Neural cell (in vitro differentiated cells): ENCODE results near the gene DNAH17. TPM values are rescaled to one million over a fixed set of nuclear protein-coding genes. Genes with fewer than 3 reads are reported as not detected.

Experiments used
- H2AFZ ChIP-seq: fragments of 200-600, 300-800 bp; sonication (generic), shearing (Covaris generic); 2 replicates; pipeline ENCODE4 v1.6.0; 2014; ENCODE audit warnings: low read depth, mild to moderate bottlenecking, antibody characterized with exemption, low read length, moderate library complexity
- H3F3A ChIP-seq: fragments of 200-600 bp; shearing (Covaris generic); 2 replicates; pipeline ENCODE4 v1.6.1; 2016; ENCODE audit warnings: mild to moderate bottlenecking, moderate library complexity, mixed read lengths, antibody characterized with exemption, low read length; ENCODE audit not compliant: insufficient read depth, poor library complexity, severe bottlenecking
- H3K27ac ChIP-seq: fragments of 200-600, 300-800 bp; sonication (generic), shearing (Covaris generic); 2 replicates; pipeline ENCODE4 v1.5.1; 2014; ENCODE audit warnings: mild to moderate bottlenecking, low read length, moderate library complexity
- H3K27me3 ChIP-seq: fragments of 300-800, 200-600 bp; sonication (generic), shearing (Covaris generic); 2 replicates; pipeline ENCODE4 v1.6.0; 2014; ENCODE audit warnings: mild to moderate bottlenecking, low read depth, low read length, moderate library complexity; ENCODE audit not compliant: insufficient read depth
- H3K36me3 ChIP-seq: fragments of 300-800, 200-600 bp; sonication (generic), shearing (Covaris generic); 2 replicates; pipeline ENCODE4 v1.5.1; 2014; ENCODE audit warnings: mild to moderate bottlenecking, antibody characterized with exemption, low read length, moderate library complexity; ENCODE audit not compliant: insufficient read depth
- H3K4me2 ChIP-seq: fragments of 300-800, 200-600 bp; sonication (generic), shearing (Covaris generic); 2 replicates; pipeline ENCODE4 v1.6.0; 2014; ENCODE audit warnings: mild to moderate bottlenecking, low read length
- H3K4me3 ChIP-seq: fragments of 300-800, 200-600 bp; sonication (generic), shearing (Covaris generic); 2 replicates; pipeline ENCODE4 v1.5.1; 2014; ENCODE audit warnings: mild to moderate bottlenecking, low read length, moderate library complexity
- H3K79me2 ChIP-seq: fragments of 200-600 bp; shearing (Covaris generic); replicated peaks from 2 replicates; pipeline ENCODE4 v1.6.0; 2014; ENCODE audit warnings: mild to moderate bottlenecking, low read length, moderate library complexity; ENCODE audit not compliant: insufficient read depth
- H3K9ac ChIP-seq: fragments of 300-800, 200-600 bp; sonication (generic), shearing (Covaris generic); 2 replicates; pipeline ENCODE4 v1.6.1; 2016; ENCODE audit warnings: mild to moderate bottlenecking, low read length, mixed read lengths
- H3K9me2 ChIP-seq: fragments of 200-600 bp; shearing (Covaris generic); 2 replicates; pipeline ENCODE4 v1.6.1; 2016; ENCODE audit warnings: mild to moderate bottlenecking, low read length, mixed read lengths; ENCODE audit not compliant: insufficient read depth
- H3K9me3 ChIP-seq: fragments of 200-600, 300-800 bp; sonication (generic), shearing (Covaris generic); 2 replicates; pipeline ENCODE4 v1.6.1; 2016; ENCODE audit warnings: mild to moderate bottlenecking, mixed run types, low read length, moderate library complexity, mixed read lengths
- H4K20me1 ChIP-seq: fragments of 200-600 bp; shearing (Covaris generic); 2 replicates; pipeline ENCODE4 v1.6.1; 2016; ENCODE audit warnings: mild to moderate bottlenecking, mixed run types; ENCODE audit not compliant: insufficient read depth
- CTCF ChIP-seq: fragments of 450-650 bp; IDR thresholded peaks from 2 replicates; pipeline ENCODE4 v1.5.1; 2014; ENCODE audit warnings: antibody characterized with exemption, mild to moderate bottlenecking, moderate library complexity; ENCODE audit not compliant: poor library complexity, severe bottlenecking
- EP300 ChIP-seq: fragments of 450-650 bp; conservative IDR thresholded peaks from 2 replicates; pipeline ENCODE4 v1.6.1; 2014; ENCODE audit warnings: antibody characterized with exemption, mild to moderate bottlenecking, moderate library complexity; ENCODE audit not compliant: poor library complexity, severe bottlenecking
- EZH2 ChIP-seq: fragments of 200-600, 300-800 bp; shearing (Covaris generic), sonication (generic); IDR thresholded peaks from 2 replicates; pipeline ENCODE4 v1.6.1; 2014; ENCODE audit warnings: antibody characterized with exemption, low read length, borderline replicate concordance, mild to moderate bottlenecking; ENCODE audit not compliant: insufficient read depth, poor library complexity, severe bottlenecking
- MXI1 ChIP-seq: fragments of 450-650 bp; conservative IDR thresholded peaks from 2 replicates; pipeline ENCODE4 v1.6.1; 2014; ENCODE audit warnings: antibody characterized with exemption, mild to moderate bottlenecking; ENCODE audit not compliant: poor library complexity, severe bottlenecking
- POLR2AphosphoS5 ChIP-seq: IDR thresholded peaks from 2 replicates; pipeline ENCODE4 v1.6.1; 2012
- RAD21 ChIP-seq: fragments of 450-650 bp; conservative IDR thresholded peaks from 2 replicates; pipeline ENCODE4 v1.6.1; 2014; ENCODE audit warnings: antibody characterized with exemption, mild to moderate bottlenecking, moderate library complexity
- REST ChIP-seq: IDR thresholded peaks from 2 replicates; pipeline ENCODE4 v1.6.1; 2012; ENCODE audit warnings: borderline replicate concordance
- SMC3 ChIP-seq: fragments of 450-650 bp; conservative IDR thresholded peaks from 2 replicates; pipeline ENCODE4 v1.6.1; 2014; ENCODE audit warnings: antibody characterized with exemption, mild to moderate bottlenecking, moderate library complexity; ENCODE audit not compliant: poor library complexity
- TAF1 ChIP-seq: IDR thresholded peaks from 2 replicates; pipeline ENCODE4 v1.6.1; 2012; ENCODE audit warnings: low read depth
- polyA plus RNA-seq: library from polyadenylated mRNA; depleted of rRNA; stranded (reverse); fragments of >200 nt; gene quantifications from 2 replicates; pipeline ENCODE4 v1.2.3, GENCODE V29; 2014

The DNAH17 gene
- polyA plus RNA-seq, 1 donor from 2014 or later = not detected

- H3K27me3 ChIP-seq = no peaks in the 10 kb centered on the region
- no peak for TF ChIP-seq MXI1
- TF ChIP-seq CTCF = no peak
- no peak for TF ChIP-seq TAF1
- TF ChIP-seq EZH2 = no peak
- TF ChIP-seq SMC3 = no peak
- TF ChIP-seq RAD21 = no peak
- no peak for TF ChIP-seq EP300
- no peak for TF ChIP-seq REST
- TF ChIP-seq POLR2AphosphoS5 = no peak
- no peaks in the 10 kb centered on the region for H3K79me2 ChIP-seq
- no peaks in the 10 kb centered on the region for H3F3A ChIP-seq
- no peaks in the 10 kb centered on the region for H3K36me3 ChIP-seq
- no peaks in the 10 kb centered on the region for H3K9me2 ChIP-seq
- H3K9me3 ChIP-seq = no peaks in the 10 kb centered on the region
- no peak overlapping the region for H3K4me2 ChIP-seq
- no peak overlapping the region for H3K4me3 ChIP-seq
- H3K9ac ChIP-seq = no peak overlapping the region
- no peaks in the 10 kb centered on the region for H4K20me1 ChIP-seq
- H2AFZ ChIP-seq = no peak overlapping the region
- H3K27ac ChIP-seq = no peak overlapping the region
Measured at GRCh38 chr17:78611607-78612006, 34.4 kb upstream of the DNAH17 start.

- H3K36me3 ChIP-seq = no peaks in the 10 kb centered on the region
- TF ChIP-seq SMC3 (no peak), POLR2AphosphoS5 (no peak), MXI1 (no peak), CTCF (no peak), EP300 (no peak), TAF1 (no peak), EZH2 (no peak)
- no peak overlapping the region for H3K4me2 ChIP-seq
- no peaks in the 10 kb centered on the region for H3K27me3 ChIP-seq
- no peaks in the 10 kb centered on the region for H3K79me2 ChIP-seq
- no peak overlapping the region for H3K9ac ChIP-seq
- no peaks in the 10 kb centered on the region for H3F3A ChIP-seq
- no peaks in the 10 kb centered on the region for H3K9me3 ChIP-seq
- H4K20me1 ChIP-seq = no peaks in the 10 kb centered on the region
- no peaks in the 10 kb centered on the region for H3K9me2 ChIP-seq
- H3K4me3 ChIP-seq = no peak overlapping the region
- H3K27ac ChIP-seq = no peak overlapping the region
- H2AFZ ChIP-seq = no peak overlapping the region
Measured at GRCh38 chr17:78610951-78611511, 33.8 kb upstream of the DNAH17 start.
